Thymus (tissue), 11 donors: Measurements from ENCODE around the gene KRTAP10-9. TPM values are rescaled to one million over a fixed set of nuclear protein-coding genes. Genes with fewer than 3 reads are reported as not detected.
"Not testable (repeated sequence)": the region's sequence is repeated elsewhere in the genome, so short reads cannot be mapped to it uniquely, and the experiment has no call there.

ENCODE experiments used
- DNase-seq, 9 donors: peaks; one replicate each; pipeline ENCODE4 v3.0.0-alpha.2; 2013; ENCODE audit warnings: low spot score in 9 of 9, low read depth in 6 of 9, missing footprints in 1 of 9
- H3K27ac ChIP-seq, 2 donors: one replicate each; pipeline ENCODE4 v1.5.1; 2013; ENCODE audit warnings: control low read depth in 1 of 2, low read depth in 1 of 2, low read length in 1 of 2, mild to moderate bottlenecking in 1 of 2, moderate library complexity in 1 of 2
- H3K27me3 ChIP-seq, 2 donors: one replicate each; pipeline ENCODE4 v1.5.1; 2013; ENCODE audit warnings: low read length in 1 of 2; ENCODE audit not compliant: control insufficient read depth in 2 of 2, insufficient read depth in 1 of 2
- H3K36me3 ChIP-seq, 2 donors: one replicate each; pipeline ENCODE4 v1.5.1; 2013; ENCODE audit warnings: low read length in 1 of 2, mild to moderate bottlenecking in 1 of 2, moderate library complexity in 1 of 2; ENCODE audit not compliant: control insufficient read depth in 2 of 2, insufficient read depth in 2 of 2
- H3K4me1 ChIP-seq, 2 donors: one replicate each; pipeline ENCODE4 v1.5.1; 2013; ENCODE audit warnings: low read length in 2 of 2; ENCODE audit not compliant: control insufficient read depth in 2 of 2, insufficient read depth in 2 of 2
- H3K4me3 ChIP-seq, 2 donors: one replicate each; pipeline ENCODE4 v1.5.1; 2013; ENCODE audit warnings: low read length in 2 of 2, control low read depth in 1 of 2, mild to moderate bottlenecking in 1 of 2
- H3K9me3 ChIP-seq, 2 donors: one replicate each; pipeline ENCODE4 v1.5.1; 2013; ENCODE audit warnings: low read length in 1 of 2, mild to moderate bottlenecking in 1 of 2; ENCODE audit not compliant: control insufficient read depth in 2 of 2, insufficient read depth in 1 of 2
- WGBS: extraction: QIAGEN DNeasy Blood & Tissue Kit; methylation state at CpG from one replicate; pipeline ENCODE4 v1.1.7; 2013; 5-methylcytosine and 5-hydroxymethylcytosine counted together
- polyA plus RNA-seq: library from polyadenylated mRNA; stranded (reverse); fragments of 200-250 nt; gene quantifications from one replicate; pipeline ENCODE4 v1.2.3, GENCODE V29; 2013
- total RNA-seq: library from RNA; stranded (reverse); fragments of 120-200 nt; gene quantifications from one replicate; pipeline ENCODE4 v1.2.4, GENCODE V29; 2013
- donor health status: healthy.

The KRTAP10-9 gene
- total and polyA plus RNA-seq, 2 donors, result not detected

DNA sequence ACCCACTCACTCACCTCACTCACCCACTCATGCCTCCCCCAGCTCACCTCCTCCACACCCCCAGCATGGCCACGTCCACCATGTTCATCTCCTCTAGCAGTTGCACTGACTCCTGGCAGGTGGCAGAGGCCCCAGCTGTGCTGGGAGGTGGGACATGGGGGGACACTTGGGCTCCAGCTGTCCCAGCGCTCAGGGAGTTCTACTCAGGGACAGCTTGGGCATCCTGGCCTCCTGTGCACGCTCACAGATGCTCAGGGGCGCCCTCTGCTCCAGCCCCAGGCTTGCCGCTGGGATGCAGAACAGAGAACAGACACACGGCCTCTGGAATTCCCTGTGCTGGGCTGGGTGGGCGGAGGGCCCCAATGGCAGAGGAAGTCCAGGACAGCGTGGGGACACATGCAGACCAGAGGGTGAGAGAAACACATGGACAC lies 9.8 kb upstream of the KRTAP10-9 start:
- Histone ChIP-seq H3K36me3 (no peaks in the 10 kb centered on the region), H3K27me3 (peaks cover 0 to 2% of the 10 kb centered on the region in 2 donors), H3K4me1 (peaks cover 0 to 3% of the 10 kb centered on the region in 2 donors), H3K9me3 (peaks cover under 1 to 13% of the 10 kb centered on the region in 2 donors), H3K4me3 (no peak overlapping the region), H3K27ac (no peak overlapping the region)
- 80% methylated on average over 8 of the region's 8 CpGs for WGBS
- DNase-seq, result no peak

DNA sequence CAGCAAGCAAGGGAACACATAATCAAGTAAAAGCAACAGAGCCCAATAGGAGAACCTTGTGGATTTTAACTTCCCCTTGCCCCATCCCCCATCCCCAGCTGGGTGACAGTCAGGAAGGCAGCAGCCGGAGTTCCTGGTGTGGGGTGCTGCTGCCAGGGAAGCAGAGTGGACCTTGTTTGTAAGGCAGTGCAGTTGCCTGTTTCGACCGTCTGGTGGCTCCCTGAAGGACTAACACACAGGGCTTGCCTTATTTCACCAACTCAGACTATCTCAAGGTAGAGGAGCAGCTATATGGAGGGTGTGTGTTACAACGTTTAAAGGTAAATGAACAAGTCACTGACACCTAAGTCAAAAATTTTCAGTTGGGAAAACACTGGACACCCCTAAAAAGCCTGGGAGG lies 8.4 kb upstream of the KRTAP10-9 start:
- peaks cover 0 to 2% of the 10 kb centered on the region in 2 donors for H3K27me3 ChIP-seq
- H3K4me3 ChIP-seq, result no peak overlapping the region
- WGBS, result 39% methylated on average over 4 of the region's 4 CpGs
- H3K36me3 ChIP-seq, result no peaks in the 10 kb centered on the region
- H3K27ac ChIP-seq, result no peak overlapping the region
- peaks cover 2 to 16% of the 10 kb centered on the region in 2 donors for H3K9me3 ChIP-seq
- no peak for DNase-seq
- peaks cover 0 to 3% of the 10 kb centered on the region in 2 donors for H3K4me1 ChIP-seq

DNA sequence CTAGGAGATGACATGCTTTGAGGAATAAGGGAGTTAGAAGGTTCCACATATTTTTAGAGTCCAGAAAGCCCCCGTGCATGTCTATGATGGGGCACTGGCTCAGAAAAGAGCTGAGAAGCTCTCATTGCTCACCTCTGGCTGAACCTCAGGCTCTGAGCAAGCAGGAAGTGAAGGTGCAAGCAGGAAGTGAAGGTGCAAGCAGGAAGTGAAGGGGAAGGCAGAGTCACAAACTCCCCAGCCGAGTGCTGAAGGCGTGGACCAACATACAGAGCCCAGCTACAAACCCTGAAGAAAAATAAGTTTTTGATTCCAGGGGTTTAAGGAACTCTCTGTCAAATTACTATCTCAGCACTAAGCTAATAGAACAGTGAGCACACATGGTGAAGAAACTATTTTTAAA lies 8.0 kb upstream of the KRTAP10-9 start:
- Histone ChIP-seq H3K36me3 (no peaks in the 10 kb centered on the region), H3K4me3 (no peak overlapping the region)
- WGBS, result 62% methylated on average over 3 of the region's 3 CpGs

DNA sequence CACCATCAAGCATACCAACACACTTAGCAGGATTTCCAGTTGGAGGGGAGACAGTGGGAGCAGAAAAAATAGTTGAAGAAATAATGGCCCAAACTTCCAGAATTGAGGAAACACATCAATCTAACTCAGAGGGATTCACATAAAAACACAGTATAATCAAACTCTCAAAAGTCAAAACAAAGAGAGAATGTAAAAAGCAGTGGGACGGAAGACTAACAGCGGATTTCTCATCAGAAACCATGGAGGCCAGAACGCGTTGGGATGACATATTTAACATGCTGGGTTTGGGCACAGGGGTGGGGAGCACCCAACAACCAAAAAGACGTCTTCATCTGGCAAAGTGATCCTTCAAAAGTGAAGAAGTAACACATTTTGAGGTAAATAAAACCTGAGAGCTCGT lies 7.0 kb upstream of the KRTAP10-9 start:
- H3K36me3 ChIP-seq, result no peaks in the 10 kb centered on the region
- peaks cover 2 to 16% of the 10 kb centered on the region in 2 donors for H3K9me3 ChIP-seq
- peaks cover 0 to 2% of the 10 kb centered on the region in 2 donors for H3K27me3 ChIP-seq
- H3K4me3 ChIP-seq, result no peak overlapping the region
- 96% methylated on average over 6 of the region's 6 CpGs for WGBS
- H3K4me1 ChIP-seq, result peaks cover 0 to 3% of the 10 kb centered on the region in 2 donors
- DNase-seq, result no peak
- no peak overlapping the region for H3K27ac ChIP-seq

More for the DNA sequence above, 8.0 kb upstream of the KRTAP10-9 start:
- peaks cover 0 to 2% of the 10 kb centered on the region in 2 donors for H3K27me3 ChIP-seq
- peaks cover 0 to 3% of the 10 kb centered on the region in 2 donors for H3K4me1 ChIP-seq
- peaks cover 2 to 16% of the 10 kb centered on the region in 2 donors for H3K9me3 ChIP-seq
- DNase-seq, result peak in 3 of 9 donors; percentile 4 to 29 (median 7)
- H3K27ac ChIP-seq, result no peak overlapping the region

DNA sequence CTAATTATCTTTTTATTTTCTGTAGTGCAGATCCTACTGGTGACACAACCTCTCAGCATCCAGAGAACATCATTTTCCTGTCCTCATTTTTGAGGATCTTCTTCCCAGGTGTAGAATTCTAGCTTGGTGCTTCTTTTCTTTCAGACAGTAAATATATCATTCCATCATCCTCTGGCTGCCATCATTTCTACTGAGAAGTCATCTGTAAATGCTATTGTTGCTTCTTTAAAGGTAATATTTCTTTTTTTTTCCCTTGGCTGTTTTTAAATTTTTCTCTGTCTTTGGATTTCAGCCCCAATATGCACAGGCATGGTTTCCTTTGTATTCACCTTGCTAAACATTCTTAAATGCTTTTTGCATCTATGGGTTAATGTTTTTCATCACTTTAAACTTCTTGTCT lies 3.3 kb upstream of the KRTAP10-9 start:
- H3K27me3 ChIP-seq, result no peaks in the 10 kb centered on the region
- H3K4me3 ChIP-seq, result no peak overlapping the region
- peaks cover 2 to 18% of the 10 kb centered on the region in 2 donors for H3K9me3 ChIP-seq
- H3K27ac ChIP-seq, result no peak overlapping the region
- no peaks in the 10 kb centered on the region for H3K36me3 ChIP-seq
- no peak for DNase-seq
- H3K4me1 ChIP-seq, result no peaks in the 10 kb centered on the region

DNA sequence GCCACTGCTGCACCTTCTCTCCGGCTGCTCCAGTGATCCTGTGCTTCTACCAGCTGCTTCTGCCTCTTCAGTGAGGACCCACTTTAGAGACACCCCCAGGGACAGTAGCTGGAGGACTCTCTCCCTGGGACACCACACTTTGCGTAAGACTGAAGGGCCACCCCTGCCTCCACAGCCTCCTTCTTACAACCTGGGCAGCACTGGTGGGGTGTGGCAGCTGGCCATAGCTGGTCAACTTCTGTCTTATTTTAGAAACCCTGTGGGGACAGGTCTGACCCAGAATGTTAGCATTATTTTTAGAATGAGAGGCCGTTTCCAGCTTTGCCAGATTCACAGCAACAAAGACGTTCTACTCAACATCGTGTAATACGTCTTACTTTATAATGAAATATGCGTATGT lies 1.1 kb upstream of the KRTAP10-9 start:
- H3K36me3 ChIP-seq, result no peaks in the 10 kb centered on the region
- H3K9me3 ChIP-seq, result peaks cover 2 to 36% of the 10 kb centered on the region in 2 donors
- no peaks in the 10 kb centered on the region for H3K27me3 ChIP-seq
- H3K27ac ChIP-seq, result no peak overlapping the region
- 95% methylated on average over 7 of the region's 7 CpGs for WGBS
- no peak for DNase-seq
- H3K4me1 ChIP-seq, result no peaks in the 10 kb centered on the region
- H3K4me3 ChIP-seq, result no peak overlapping the region

DNA sequence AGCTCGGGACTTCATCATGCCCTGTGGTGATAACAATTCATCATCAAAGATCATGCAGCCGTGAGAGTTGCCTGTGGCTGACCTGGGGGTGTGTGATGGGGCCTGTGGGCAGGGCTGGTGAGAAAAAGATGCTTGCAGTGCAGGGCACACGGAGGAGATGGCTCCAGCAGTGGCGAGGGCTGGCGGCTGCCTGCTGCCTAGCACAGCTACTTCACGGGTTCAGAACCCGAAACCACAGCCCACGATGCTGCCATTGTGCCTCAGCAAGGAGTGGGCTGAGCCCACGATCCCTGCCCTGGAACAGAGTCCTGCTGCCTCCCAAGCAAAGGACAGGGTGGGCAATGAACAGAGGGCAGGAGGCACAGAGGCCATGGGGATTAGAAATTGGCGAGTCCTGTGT lies 631 bp upstream of the KRTAP10-9 start:
- no peaks in the 10 kb centered on the region for H3K27me3 ChIP-seq
- no peak overlapping the region for H3K27ac ChIP-seq
- no peaks in the 10 kb centered on the region for H3K4me1 ChIP-seq
- no peak overlapping the region for H3K4me3 ChIP-seq
- WGBS, result 80% methylated on average over 10 of the region's 10 CpGs
- peaks cover 2 to 36% of the 10 kb centered on the region in 2 donors for H3K9me3 ChIP-seq
- H3K36me3 ChIP-seq, result no peaks in the 10 kb centered on the region
- no peak for DNase-seq

DNA sequence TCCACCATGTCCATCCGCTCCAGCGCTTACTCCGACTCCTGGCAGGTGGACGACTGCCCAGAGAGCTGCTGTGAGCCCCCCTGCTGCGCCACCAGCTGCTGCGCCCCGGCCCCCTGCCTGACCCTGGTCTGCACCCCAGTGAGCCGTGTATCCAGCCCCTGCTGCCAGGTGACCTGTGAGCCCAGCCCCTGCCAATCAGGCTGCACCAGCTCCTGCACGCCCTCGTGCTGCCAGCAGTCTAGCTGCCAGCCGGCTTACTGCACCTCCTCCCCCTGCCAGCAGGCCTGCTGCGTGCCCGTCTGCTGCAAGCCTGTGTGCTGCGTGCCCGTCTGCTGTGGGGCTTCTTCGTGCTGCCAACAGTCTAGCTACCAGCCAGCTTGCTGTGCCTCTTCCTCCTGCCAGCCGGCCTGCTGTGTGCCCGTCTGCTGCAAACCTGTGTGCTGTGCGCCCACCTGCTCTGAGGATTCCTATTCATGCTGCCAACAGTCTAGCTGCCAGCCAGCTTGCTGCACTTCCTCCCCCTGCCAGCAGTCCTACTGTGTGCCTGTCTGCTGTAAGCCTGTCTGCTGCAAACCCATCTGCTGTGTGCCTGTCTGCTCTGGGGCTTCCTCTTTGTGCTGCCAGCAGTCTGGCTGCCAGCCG lies 409 bp downstream of the KRTAP10-9 start:
- H3K4me3 ChIP-seq, H3K4me1 ChIP-seq, H3K27me3 ChIP-seq, H3K36me3 ChIP-seq, H3K27ac ChIP-seq, DNase-seq: not testable (repeated sequence)
- peaks cover 2 to 36% of the 10 kb centered on the region in 2 donors for H3K9me3 ChIP-seq
- 86% methylated on average over 18 of the region's 20 CpGs for WGBS

DNA sequence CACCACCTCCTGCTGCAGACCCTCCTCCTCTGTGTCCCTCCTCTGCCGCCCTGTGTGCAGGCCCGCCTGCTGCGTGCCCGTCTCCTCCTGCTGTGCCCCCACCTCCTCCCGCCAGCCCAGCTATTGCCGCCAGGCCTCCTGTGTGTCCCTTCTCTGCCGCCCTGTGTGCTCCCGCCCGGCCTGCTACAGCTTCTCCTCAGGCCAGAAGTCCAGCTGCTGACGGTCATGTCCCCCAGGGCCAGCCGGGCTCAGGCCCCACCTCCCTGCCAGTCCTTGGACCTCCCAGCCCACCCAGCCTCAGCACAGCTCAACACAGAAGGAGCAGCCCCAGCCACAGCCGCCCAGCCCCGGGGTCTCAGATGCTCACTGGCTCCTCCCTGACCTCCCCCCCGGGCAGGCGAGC lies 939 bp downstream of the KRTAP10-9 start:
- DNase-seq, result not testable (repeated sequence)
- H3K9me3 ChIP-seq, result peaks cover under 1 to 34% of the 10 kb centered on the region in 2 donors

More for the DNA sequence above, 939 bp downstream of the KRTAP10-9 start:
- H3K4me1 ChIP-seq, H3K27me3 ChIP-seq, H3K4me3 ChIP-seq, H3K27ac ChIP-seq, H3K36me3 ChIP-seq: not testable (repeated sequence)
- 60% methylated on average over 15 of the region's 15 CpGs for WGBS
